ENCODE measurements around the gene ST8SIA2. TPM values are rescaled to one million over a fixed set of nuclear protein-coding genes. Genes with fewer than 3 reads are reported as not detected.

Gene ST8SIA2
- polyA plus RNA-seq, 3 donors: not detected

DNA sequence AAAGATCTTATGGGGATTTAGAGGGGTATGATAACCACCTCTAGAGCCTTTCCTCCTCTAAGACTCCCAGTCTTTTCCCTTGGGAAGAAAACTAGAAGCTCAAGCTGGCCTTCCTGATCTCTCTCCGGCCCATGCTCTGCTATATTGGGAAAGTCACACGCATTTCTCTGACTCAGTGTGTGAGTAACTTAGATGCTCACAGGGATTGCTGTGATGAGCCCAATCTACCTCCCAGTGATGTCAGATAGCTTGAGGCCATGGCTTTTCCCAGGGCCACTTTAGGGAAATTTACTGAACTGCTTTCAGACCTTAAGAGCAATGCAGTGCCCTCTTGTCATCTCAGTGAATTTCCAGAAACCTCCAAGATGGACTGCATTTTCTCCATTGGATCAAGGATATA, 8.6 kb upstream of the ST8SIA2 start:
- H3K27me3 Mint-ChIP-seq (ENCODE audit: low read depth in 3 of 3): peaks cover 18 to 27% (median 20%) of the 10 kb centered on the region in 3 donors
- WGBS (ENCODE audit: insufficient coverage): 100% methylated on average over 1 of the region's 2 CpGs
- intact Hi-C loops (cut with micrococcal nuclease): no loop called here

DNA sequence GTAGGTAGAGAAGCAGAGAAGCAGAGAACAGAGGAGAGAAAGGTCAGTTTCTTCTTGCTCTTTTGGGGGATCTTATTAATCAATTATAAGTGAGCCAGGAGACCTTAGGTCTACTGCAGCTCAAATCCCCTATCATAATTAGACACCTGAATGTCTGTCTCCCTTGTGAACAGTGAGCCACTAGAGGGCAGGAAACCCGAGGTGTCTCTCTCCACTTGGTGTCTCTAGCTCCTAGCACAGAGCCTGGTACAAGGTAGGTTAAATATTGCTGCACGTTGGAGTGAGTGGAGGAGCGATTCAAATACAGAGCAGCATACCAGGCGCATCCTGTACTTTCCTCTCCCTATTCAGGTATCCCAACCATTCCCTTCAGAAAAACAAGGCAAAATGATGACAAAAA, 2.0 kb upstream of the ST8SIA2 start:
- H3K4me1 ChIP-seq (ENCODE audit: control insufficient read depth in 1 of 2, insufficient read depth in 2 of 2, low read length in 2 of 2): no peaks in the 10 kb centered on the region
- H3K27ac ChIP-seq (ENCODE audit: low read depth in 1 of 2, low read length in 2 of 2): no peak overlapping the region
- DNase-seq: no peak
- H3K4me3 ChIP-seq (replicated peaks in 1 of 3; ENCODE audit: low read depth in 2 of 3, low read length in 3 of 3): no peak overlapping the region
- no peaks in the 10 kb centered on the region for H3K36me3 Mint-ChIP-seq
- H3K9me3 Mint-ChIP-seq: peaks cover 0 to 9% (median 2%) of the 10 kb centered on the region in 7 donors
- no peak overlapping the region for H3K27ac Mint-ChIP-seq
- peaks cover 42 to 58% of the 10 kb centered on the region in 2 donors for H3K27me3 ChIP-seq (ENCODE audit: control insufficient read depth in 2 of 2, insufficient read depth in 2 of 2, low read length in 2 of 2)
- peaks cover 65 to 77% (median 74%) of the 10 kb centered on the region in 3 donors for H3K27me3 Mint-ChIP-seq (ENCODE audit: low read depth in 3 of 3)
- H3K79me2 ChIP-seq (ENCODE audit: insufficient read depth, low read length): no peaks in the 10 kb centered on the region
- H2AFZ ChIP-seq (ENCODE audit: insufficient read depth, low read depth, low read length, poor library complexity, severe bottlenecking): no peak overlapping the region
- no CpG with 5 or more reads among the region's 4 CpGs for WGBS (ENCODE audit: insufficient coverage)
- TF ChIP-seq, protein P1, sequence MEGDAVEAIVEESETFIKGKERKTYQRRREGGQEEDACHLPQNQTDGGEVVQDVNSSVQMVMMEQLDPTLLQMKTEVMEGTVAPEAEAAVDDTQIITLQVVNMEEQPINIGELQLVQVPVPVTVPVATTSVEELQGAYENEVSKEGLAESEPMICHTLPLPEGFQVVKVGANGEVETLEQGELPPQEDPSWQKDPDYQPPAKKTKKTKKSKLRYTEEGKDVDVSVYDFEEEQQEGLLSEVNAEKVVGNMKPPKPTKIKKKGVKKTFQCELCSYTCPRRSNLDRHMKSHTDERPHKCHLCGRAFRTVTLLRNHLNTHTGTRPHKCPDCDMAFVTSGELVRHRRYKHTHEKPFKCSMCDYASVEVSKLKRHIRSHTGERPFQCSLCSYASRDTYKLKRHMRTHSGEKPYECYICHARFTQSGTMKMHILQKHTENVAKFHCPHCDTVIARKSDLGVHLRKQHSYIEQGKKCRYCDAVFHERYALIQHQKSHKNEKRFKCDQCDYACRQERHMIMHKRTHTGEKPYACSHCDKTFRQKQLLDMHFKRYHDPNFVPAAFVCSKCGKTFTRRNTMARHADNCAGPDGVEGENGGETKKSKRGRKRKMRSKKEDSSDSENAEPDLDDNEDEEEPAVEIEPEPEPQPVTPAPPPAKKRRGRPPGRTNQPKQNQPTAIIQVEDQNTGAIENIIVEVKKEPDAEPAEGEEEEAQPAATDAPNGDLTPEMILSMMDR (IDR thresholded peaks at IDR 0.05): no peak
- H3K4me1 Mint-ChIP-seq: peaks cover 3% of the 10 kb centered on the region
- peak overlapping the region in 1 of 2 donors; percentile 77 for H3K4me3 Mint-ChIP-seq
- peaks cover 0 to 13% of the 10 kb centered on the region in 2 donors for H3K9me3 ChIP-seq (replicated peaks in 1 of 2; ENCODE audit: control insufficient read depth in 1 of 2, insufficient read depth in 1 of 2, low read length in 2 of 2)
- no peaks in the 10 kb centered on the region for H3K36me3 ChIP-seq (replicated peaks in 1 of 2; ENCODE audit: control insufficient read depth in 1 of 2, insufficient read depth in 2 of 2, low read length in 2 of 2)
- no peak overlapping the region for H3K9ac ChIP-seq (ENCODE audit: insufficient read depth, low read length, poor library complexity, severe bottlenecking)
- no peaks in the 10 kb centered on the region for H4K20me1 ChIP-seq (ENCODE audit: insufficient read depth, low read length)
- intact Hi-C loops (cut with micrococcal nuclease): no loop called here
- H3K4me2 ChIP-seq (replicated peaks; ENCODE audit: extremely low read depth, low read length, poor library complexity, severe bottlenecking): no peak overlapping the region

More for the DNA sequence above, 8.6 kb upstream of the ST8SIA2 start:
- Mint-ChIP-seq H3K4me1 (no peaks in the 10 kb centered on the region), H3K36me3 (no peaks in the 10 kb centered on the region), H3K27ac (no peak overlapping the region), H3K4me3 (no peak overlapping the region), H3K9me3 (peaks cover 3 to 6% (median 4%) of the 10 kb centered on the region in 7 donors)
- no peaks in the 10 kb centered on the region for H4K20me1 ChIP-seq (ENCODE audit: insufficient read depth, low read length)
- H3K4me1 ChIP-seq (ENCODE audit: control insufficient read depth in 1 of 2, insufficient read depth in 2 of 2, low read length in 2 of 2): no peaks in the 10 kb centered on the region
- peaks cover 0 to 3% of the 10 kb centered on the region in 2 donors for H3K9me3 ChIP-seq (replicated peaks in 1 of 2; ENCODE audit: control insufficient read depth in 1 of 2, insufficient read depth in 1 of 2, low read length in 2 of 2)
- no peaks in the 10 kb centered on the region for H3K79me2 ChIP-seq (ENCODE audit: insufficient read depth, low read length)
- no peaks in the 10 kb centered on the region for H3K36me3 ChIP-seq (replicated peaks in 1 of 2; ENCODE audit: control insufficient read depth in 1 of 2, insufficient read depth in 2 of 2, low read length in 2 of 2)
- no peak overlapping the region for H3K27ac ChIP-seq (ENCODE audit: low read depth in 1 of 2, low read length in 2 of 2)
- no peak overlapping the region for H2AFZ ChIP-seq (ENCODE audit: insufficient read depth, low read depth, low read length, poor library complexity, severe bottlenecking)
- H3K4me3 ChIP-seq (replicated peaks in 1 of 3; ENCODE audit: low read depth in 2 of 3, low read length in 3 of 3): no peak overlapping the region
- no peak for DNase-seq
- TF ChIP-seq, protein P1 (IDR thresholded peaks at IDR 0.05): no peak
- no peak overlapping the region for H3K9ac ChIP-seq (ENCODE audit: insufficient read depth, low read length, poor library complexity, severe bottlenecking)
- no peaks in the 10 kb centered on the region for H3K27me3 ChIP-seq (ENCODE audit: control insufficient read depth in 2 of 2, insufficient read depth in 2 of 2, low read length in 2 of 2)
- H3K4me2 ChIP-seq (replicated peaks; ENCODE audit: extremely low read depth, low read length, poor library complexity, severe bottlenecking): no peak overlapping the region

All from CD14-positive monocyte (primary cell).